Measurements from ENCODE around the gene CRYBA4.
"Not testable (repeated sequence)": the region's sequence is repeated elsewhere in the genome, so short reads cannot be mapped to it uniquely, and the experiment has no call there.

The CRYBA4 gene

GRCh38 chr22:26593763-26594162, 28.0 kb upstream of the CRYBA4 start:
- no peak for DNase-seq (ENCODE audit: extremely low read depth in 1 of 2, low read depth in 1 of 2)

- DNase-seq (ENCODE audit: extremely low read depth in 1 of 2, low read depth in 1 of 2): no peak
Measured at GRCh38 chr22:26597026-26597425, 24.7 kb upstream of the CRYBA4 start.

GRCh38 chr22:26597480-26597879, 24.3 kb upstream of the CRYBA4 start:
- no peak for DNase-seq (ENCODE audit: extremely low read depth in 1 of 2, low read depth in 1 of 2)

GRCh38 chr22:26599505-26599904, 22.3 kb upstream of the CRYBA4 start:
- no peak for DNase-seq (ENCODE audit: extremely low read depth in 1 of 2, low read depth in 1 of 2)

GRCh38 chr22:26601726-26602125, 20.0 kb upstream of the CRYBA4 start:
- DNase-seq (ENCODE audit: extremely low read depth in 1 of 2, low read depth in 1 of 2): no peak

- no peak for DNase-seq (ENCODE audit: extremely low read depth in 1 of 2, low read depth in 1 of 2)
Measured at GRCh38 chr22:26602127-26602526, 19.6 kb upstream of the CRYBA4 start.

- no peak for DNase-seq (ENCODE audit: extremely low read depth in 1 of 2, low read depth in 1 of 2)
Measured at GRCh38 chr22:26604368-26604767, 17.4 kb upstream of the CRYBA4 start.

- no peak for DNase-seq (ENCODE audit: extremely low read depth in 1 of 2, low read depth in 1 of 2)
Measured at GRCh38 chr22:26606611-26607010, 15.2 kb upstream of the CRYBA4 start.

- DNase-seq (ENCODE audit: extremely low read depth in 1 of 2, low read depth in 1 of 2): no peak
Measured at GRCh38 chr22:26608129-26608528, 13.6 kb upstream of the CRYBA4 start.

GRCh38 chr22:26609287-26609686, 12.5 kb upstream of the CRYBA4 start:
- no peak for DNase-seq (ENCODE audit: extremely low read depth in 1 of 2, low read depth in 1 of 2)

GRCh38 chr22:26610072-26610958, 11.4 kb upstream of the CRYBA4 start:
- DNase-seq (ENCODE audit: extremely low read depth in 1 of 2, low read depth in 1 of 2): peak; percentile 32 to 49

GRCh38 chr22:26610996-26611395, 10.8 kb upstream of the CRYBA4 start:
- DNase-seq (ENCODE audit: extremely low read depth in 1 of 2, low read depth in 1 of 2): no peak

GRCh38 chr22:26612652-26613051, 9.1 kb upstream of the CRYBA4 start:
- DNase-seq (ENCODE audit: extremely low read depth in 1 of 2, low read depth in 1 of 2): no peak

- not testable (repeated sequence) for DNase-seq (ENCODE audit: extremely low read depth in 1 of 2, low read depth in 1 of 2)
Measured at GRCh38 chr22:26613753-26614152, 8.0 kb upstream of the CRYBA4 start.

GRCh38 chr22:26614322-26614721, 7.4 kb upstream of the CRYBA4 start:
- no peak for DNase-seq (ENCODE audit: extremely low read depth in 1 of 2, low read depth in 1 of 2)

GRCh38 chr22:26615149-26615548, 6.6 kb upstream of the CRYBA4 start:
- DNase-seq (ENCODE audit: extremely low read depth in 1 of 2, low read depth in 1 of 2): no peak

- DNase-seq (ENCODE audit: extremely low read depth in 1 of 2, low read depth in 1 of 2): no peak
Measured at GRCh38 chr22:26615830-26616435, 5.8 kb upstream of the CRYBA4 start.

GRCh38 chr22:26616650-26617049, 5.1 kb upstream of the CRYBA4 start:
- DNase-seq (ENCODE audit: extremely low read depth in 1 of 2, low read depth in 1 of 2): no peak

- no peak for DNase-seq (ENCODE audit: extremely low read depth in 1 of 2, low read depth in 1 of 2)
Measured at GRCh38 chr22:26617271-26618199, 4.2 kb upstream of the CRYBA4 start, which contains the start of gene CRYBB1. TSS of gene CRYBB1 (minus strand) at chr22:26618027. CDS start at chr22:26616319, 1,708 bp downstream.

GRCh38 chr22:26618455-26618854, 3.3 kb upstream of the CRYBA4 start:
- DNase-seq (ENCODE audit: extremely low read depth in 1 of 2, low read depth in 1 of 2): no peak

- DNase-seq (ENCODE audit: extremely low read depth in 1 of 2, low read depth in 1 of 2): no peak
Measured at GRCh38 chr22:26619510-26619909, 2.3 kb upstream of the CRYBA4 start.
